ENCODE data around the gene SORT1.
A peak's percentile ranks its signal among the peaks of the same experiment; 100 is the strongest.
"Not testable (repeated sequence)": the region's sequence is repeated elsewhere in the genome, so short reads cannot be mapped to it uniquely, and the experiment has no call there.

The SORT1 gene

GRCh38 chr1:109338608-109339007 is 59.1 kb downstream of the SORT1 start:
- no peak for DNase-seq (ENCODE audit: low spot score)

- no peak for DNase-seq (ENCODE audit: low spot score)
These were observed 59.6 kb downstream of the SORT1 start for GRCh38 chr1:109338091-109338490.

- no peak for DNase-seq (ENCODE audit: low spot score)
These were observed 62.6 kb downstream of the SORT1 start for GRCh38 chr1:109335091-109335490.

- DNase-seq (ENCODE audit: low spot score), result no peak
These were observed 66.6 kb downstream of the SORT1 start for GRCh38 chr1:109331113-109331512.

GRCh38 chr1:109327285-109327684 is 70.4 kb downstream of the SORT1 start:
- no peak for DNase-seq (ENCODE audit: low spot score)

- no peak for DNase-seq (ENCODE audit: low spot score)
These were observed 74.7 kb downstream of the SORT1 start for GRCh38 chr1:109322974-109323373.

- no peak for DNase-seq (ENCODE audit: low spot score)
These were observed 78.6 kb downstream of the SORT1 start for GRCh38 chr1:109319114-109319513.

GRCh38 chr1:109316506-109316905 is 81.2 kb downstream of the SORT1 start:
- no peak for DNase-seq (ENCODE audit: low spot score)

GRCh38 chr1:109315288-109315687 is 82.4 kb downstream of the SORT1 start:
- DNase-seq (ENCODE audit: low spot score), result no peak

- DNase-seq (ENCODE audit: low spot score), result no peak
These were observed 82.9 kb downstream of the SORT1 start for GRCh38 chr1:109314795-109315194.

- no peak for DNase-seq (ENCODE audit: low spot score)
These were observed 84.5 kb downstream of the SORT1 start for GRCh38 chr1:109312978-109313775.

GRCh38 chr1:109312246-109312645 is 85.5 kb downstream of the SORT1 start:
- no peak for DNase-seq (ENCODE audit: low spot score)

GRCh38 chr1:109309347-109309746 is 88.4 kb downstream of the SORT1 start:
- no peak for DNase-seq (ENCODE audit: low spot score)

GRCh38 chr1:109307274-109308021 is 90.3 kb downstream of the SORT1 start:
- no peak for DNase-seq (ENCODE audit: low spot score)

- no peak for DNase-seq (ENCODE audit: low spot score)
These were observed 90.9 kb downstream of the SORT1 start, which contains the start of gene MYBPHL for GRCh38 chr1:109306832-109307273. MYBPHL (minus strand) TSS chr1:109307011; CDS start chr1:109306991, 20 bp downstream.

GRCh38 chr1:109305991-109306390 is 91.7 kb downstream of the SORT1 start:
- not testable (repeated sequence) for DNase-seq (ENCODE audit: low spot score)

- peak; percentile 17 for DNase-seq (ENCODE audit: low spot score)
These were observed 93.3 kb downstream of the SORT1 start for GRCh38 chr1:109304226-109304920.

GRCh38 chr1:109301874-109302273 is 95.8 kb downstream of the SORT1 start:
- no peak for DNase-seq (ENCODE audit: low spot score)

- no peak for DNase-seq (ENCODE audit: low spot score)
These were observed 97.0 kb downstream of the SORT1 start for GRCh38 chr1:109300650-109301151.

GRCh38 chr1:109299558-109300343 is 98.0 kb downstream of the SORT1 start:
- DNase-seq (ENCODE audit: low spot score), result peak; percentile 94

Data from COLO829 (cell line).